Memory B cell (primary cell): ENCODE results near the gene RRN3.
A peak's percentile ranks its signal among the peaks of the same experiment; 100 is the strongest.
"Not testable (repeated sequence)": the region's sequence is repeated elsewhere in the genome, so short reads cannot be mapped to it uniquely, and the experiment has no call there.

ENCODE experiments used
- ATAC-seq: fragments of 150-1000 bp; cut with Tn5 transposase; 2 replicates; pipeline ENCODE4 v1.10.0; 2021; ENCODE audit warnings: low read depth, mild to moderate bottlenecking, moderate library complexity
- DNase-seq, 2 donors: peaks; one replicate each; pipeline ENCODE4 v3.0.0; 2022; ENCODE audit warnings: low spot score in 2 of 2
- H3K27ac Mint-ChIP-seq: one replicate; pipeline ENCODE4 v1.8.0; 2022; ENCODE audit warnings: mild to moderate bottlenecking, moderate library complexity, mixed read lengths
- H3K27me3 Mint-ChIP-seq: one replicate; pipeline ENCODE4 v1.8.0; 2022; ENCODE audit warnings: mixed read lengths
- H3K36me3 Mint-ChIP-seq: one replicate; pipeline ENCODE4 v1.8.0; 2022; ENCODE audit warnings: mild to moderate bottlenecking, mixed read lengths
- H3K4me1 Mint-ChIP-seq: one replicate; pipeline ENCODE4 v1.8.0; 2022; ENCODE audit warnings: mixed read lengths
- H3K4me3 Mint-ChIP-seq: one replicate; pipeline ENCODE4 v1.8.0; 2022; ENCODE audit warnings: mild to moderate bottlenecking, moderate library complexity, mixed read lengths
- H3K9me3 Mint-ChIP-seq: one replicate; pipeline ENCODE4 v1.8.0; 2022; ENCODE audit warnings: mixed read lengths

The RRN3 gene

GRCh38 chr16:15016354-15016753 is 77.7 kb downstream of the RRN3 start:
- not testable (repeated sequence) for H3K9me3 Mint-ChIP-seq, ATAC-seq, H3K4me3 Mint-ChIP-seq, H3K27me3 Mint-ChIP-seq, H3K4me1 Mint-ChIP-seq, DNase-seq
- Mint-ChIP-seq H3K27ac (peak overlapping the region; percentile 78), H3K36me3 (peaks cover 14% of the 10 kb centered on the region)

GRCh38 chr16:15015671-15016070 is 78.4 kb downstream of the RRN3 start:
- not testable (repeated sequence) for H3K4me3 Mint-ChIP-seq, H3K27me3 Mint-ChIP-seq, H3K9me3 Mint-ChIP-seq, DNase-seq, ATAC-seq, H3K4me1 Mint-ChIP-seq
- H3K27ac Mint-ChIP-seq = peak overlapping the region; percentile 78
- peaks cover 16% of the 10 kb centered on the region for H3K36me3 Mint-ChIP-seq

GRCh38 chr16:15012941-15013340 is 81.1 kb downstream of the RRN3 start:
- DNase-seq, H3K4me3 Mint-ChIP-seq, H3K9me3 Mint-ChIP-seq, H3K27me3 Mint-ChIP-seq, H3K4me1 Mint-ChIP-seq, ATAC-seq: not testable (repeated sequence)
- H3K36me3 Mint-ChIP-seq = peaks cover 13% of the 10 kb centered on the region
- H3K27ac Mint-ChIP-seq = peak overlapping the region; percentile 93
